HCT116 (cell line): ENCODE data around the gene DDA1. TPM values are rescaled to one million over a fixed set of nuclear protein-coding genes. Genes with fewer than 3 reads are reported as not detected.
A peak's percentile ranks its signal among the peaks of the same experiment; 100 is the strongest.

Experiments used
- ATAC-seq: fragments of 200-7000 bp; cut with Tn5 transposase; 2 replicates; pipeline ENCODE4 v1.9.1; 2020; ENCODE audit warnings: mild to moderate bottlenecking, moderate library complexity
- BruUV-seq: library from RNA; stranded (reverse); fragments of 400-500 nt; replicated peaks from 2 replicates; lab custom pipeline; 2021; lab: Mats Ljungman, UMichigan
- CTCF ChIA-PET: fragments of 300-600 bp; sonication (Branson Sonifier 250); formaldehyde crosslinking; loops from one replicate; lab custom pipeline; 2021; ENCODE audit warnings: antibody characterized with exemption; lab: Charles Lee
- POLR2A ChIA-PET: fragments of 300-600, 350-600 bp; sonication (Branson Sonifier 250); formaldehyde crosslinking; loops from one replicate; lab custom pipeline; 2021; ENCODE audit warnings: antibody characterized with exemption; lab: Charles Lee
- RAD21 ChIA-PET, 2 experiments: fragments of 300-600 bp; sonication (Branson Sonifier 250); formaldehyde crosslinking; loops; one replicate each; lab custom pipeline; 2023; ENCODE audit warnings: low total read pairs in 2 of 2; ENCODE audit not compliant: uncharacterized antibody in 2 of 2, unreplicated experiment in 2 of 2, low non-redundant PET in 1 of 2; lab: Charles Lee
- DNase-seq: peaks from one replicate; pipeline ENCODE4 v3.0.0-alpha.2; 2010; ENCODE audit warnings: low read depth, low spot score
- H2AFZ ChIP-seq: fragments of 200-600 bp; shearing (Covaris generic), sonication (generic); 2 replicates; pipeline ENCODE4 v1.6.1; 2017; ENCODE audit warnings: low read depth, mixed run types, mixed read lengths, antibody characterized with exemption, low read length; ENCODE audit not compliant: poor library complexity, severe bottlenecking
- H3K27ac ChIP-seq: 2 replicates; pipeline ENCODE4 v1.5.1; 2012; ENCODE audit warnings: low read depth, low read length
- H3K27me3 ChIP-seq: fragments of 200-600 bp; sonication (generic); 2 replicates; pipeline ENCODE4 v1.6.1; 2016; ENCODE audit warnings: mixed run types, low read length, mixed read lengths; ENCODE audit not compliant: insufficient read depth
- H3K36me3 ChIP-seq, 2 experiments: fragments of 200-500 bp in 1 of 2; fragments of 200-600 bp in 1 of 2; sonication (Bioruptor generic) in 1 of 2; sonication (generic) in 1 of 2; 2 replicates each; pipeline versions ENCODE4 v1.5.1 to v1.6.1; 2014 to 2016; ENCODE audit warnings: low read length in 2 of 2, inconsistent platforms in 1 of 2, mixed read lengths in 1 of 2, mixed run types in 1 of 2; ENCODE audit not compliant: insufficient read depth in 2 of 2, control insufficient read depth in 1 of 2
- H3K4me1 ChIP-seq, 2 experiments: fragments of 200-600 bp in 1 of 2; sonication (generic) in 1 of 2; 2 replicates each; pipeline versions ENCODE4 v1.5.1 to v1.6.1; 2012 to 2017; ENCODE audit warnings: low read length in 2 of 2, inconsistent platforms in 1 of 2, mild to moderate bottlenecking in 1 of 2, mixed read lengths in 1 of 2, mixed run types in 1 of 2, moderate library complexity in 1 of 2; ENCODE audit not compliant: insufficient read depth in 2 of 2, control insufficient read depth in 1 of 2
- H3K4me2 ChIP-seq: fragments of 200-600 bp; sonication (generic); 2 replicates; pipeline ENCODE4 v1.6.1; 2017; ENCODE audit warnings: mixed run types, low read length, mixed read lengths
- H3K4me3 ChIP-seq, 2 experiments: fragments of 200-600 bp in 1 of 2; sonication (generic) in 1 of 2; replicated peaks in 1 of 2; 2 replicates each; pipeline ENCODE4 v1.5.1; 2011 to 2016; ENCODE audit warnings: low read length in 2 of 2, control low read depth in 1 of 2, low read depth in 1 of 2, mild to moderate bottlenecking in 1 of 2, mixed read lengths in 1 of 2, mixed run types in 1 of 2
- H3K79me2 ChIP-seq: fragments of 200-600 bp; sonication (generic); 2 replicates; pipeline ENCODE4 v1.6.1; 2017; ENCODE audit warnings: mild to moderate bottlenecking, mixed run types, low read length, moderate library complexity, mixed read lengths; ENCODE audit not compliant: insufficient read depth
- H3K9ac ChIP-seq: fragments of 200-600 bp; sonication (generic); 2 replicates; pipeline ENCODE4 v1.6.1; 2016; ENCODE audit warnings: low read length, mixed read lengths
- H3K9me2 ChIP-seq: fragments of 200-600 bp; sonication (generic), shearing (Covaris generic); 2 replicates; pipeline ENCODE4 v1.6.1; 2017; ENCODE audit warnings: mixed run types, mild to moderate bottlenecking, moderate library complexity; ENCODE audit not compliant: insufficient read depth
- H3K9me3 ChIP-seq, 2 experiments: fragments of 200-500 bp in 1 of 2; fragments of 200-600 bp in 1 of 2; sonication (Bioruptor generic) in 1 of 2; sonication (generic) in 1 of 2; 2 replicates each; pipeline ENCODE4 v1.6.1; 2014 to 2017; ENCODE audit warnings: low read length in 2 of 2, mixed read lengths in 2 of 2, inconsistent platforms in 1 of 2, low read depth in 1 of 2, mild to moderate bottlenecking in 1 of 2, mixed run types in 1 of 2, moderate library complexity in 1 of 2; ENCODE audit not compliant: control insufficient read depth in 1 of 2, insufficient read depth in 1 of 2
- H4K20me1 ChIP-seq: fragments of 200-600 bp; sonication (generic), shearing (Covaris generic); 2 replicates; pipeline ENCODE4 v1.6.1; 2017; ENCODE audit warnings: mixed run types, mild to moderate bottlenecking, moderate library complexity; ENCODE audit not compliant: insufficient read depth
- ATF3 ChIP-seq: IDR thresholded peaks from 2 replicates; pipeline ENCODE4 v1.6.1; 2012
- CBX3 ChIP-seq: IDR thresholded peaks from 2 replicates; pipeline ENCODE4 v1.6.1; 2012; ENCODE audit warnings: low read depth
- CEBPB ChIP-seq: IDR thresholded peaks from 2 replicates; pipeline ENCODE4 v1.6.1; 2012; ENCODE audit warnings: low read depth
- CTCF ChIP-seq, 3 experiments: fragments of 200-600 bp in 1 of 3; sonication (generic) in 1 of 3; IDR thresholded peaks in 2 of 3; conservative IDR thresholded peaks in 1 of 3; 2 replicates each; pipeline ENCODE4 v1.5.1; 2012 to 2017; ENCODE audit warnings: low read depth in 2 of 3, low read length in 2 of 3, antibody characterized with exemption in 1 of 3, borderline replicate concordance in 1 of 3, control low read depth in 1 of 3, mild to moderate bottlenecking in 1 of 3, mixed read lengths in 1 of 3, mixed run types in 1 of 3, moderate library complexity in 1 of 3; ENCODE audit not compliant: insufficient read depth in 1 of 3
- EGR1 ChIP-seq: IDR thresholded peaks from 2 replicates; pipeline ENCODE4 v1.6.1; 2012; ENCODE audit warnings: low read depth
- EZH2phosphoT487 ChIP-seq: fragments of 200-600 bp; IDR thresholded peaks from 2 replicates; pipeline ENCODE4 v1.6.1; 2018; ENCODE audit warnings: antibody characterized with exemption, borderline replicate concordance
- FOSL1 ChIP-seq: IDR thresholded peaks from 2 replicates; pipeline ENCODE4 v1.6.1; 2012; ENCODE audit warnings: low read depth
- JUND ChIP-seq: IDR thresholded peaks from 2 replicates; pipeline ENCODE4 v1.6.1; 2012
- POLR2A ChIP-seq: IDR thresholded peaks from 2 replicates; pipeline ENCODE4 v1.7.0; 2011; ENCODE audit warnings: borderline replicate concordance; ENCODE audit not compliant: insufficient read depth, insufficient read length; ENCODE audit errors: extremely low read depth
- POLR2AphosphoS5 ChIP-seq: IDR thresholded peaks from 2 replicates; pipeline ENCODE4 v1.6.1; 2011; ENCODE audit warnings: mild to moderate bottlenecking, low read depth, low read length, moderate library complexity
- RAD21 ChIP-seq: IDR thresholded peaks from 2 replicates; pipeline ENCODE4 v1.6.1; 2012; ENCODE audit warnings: low read depth, mild to moderate bottlenecking
- SIN3A ChIP-seq: IDR thresholded peaks from 2 replicates; pipeline ENCODE4 v1.6.1; 2012; ENCODE audit warnings: low read depth
- SP1 ChIP-seq: IDR thresholded peaks from 2 replicates; pipeline ENCODE4 v1.6.1; 2012; ENCODE audit warnings: low read depth
- SRF ChIP-seq: IDR thresholded peaks from 2 replicates; pipeline ENCODE4 v1.6.1; 2012; ENCODE audit warnings: low read depth
- YY1 ChIP-seq: IDR thresholded peaks from 2 replicates; pipeline ENCODE4 v1.6.1; 2011; ENCODE audit warnings: low read length, low read depth, moderate library complexity, mild to moderate bottlenecking; ENCODE audit not compliant: insufficient replicate concordance; ENCODE audit errors: extremely low read depth
- ZFX ChIP-seq: fragments of 450-650 bp; IDR thresholded peaks from 2 replicates; pipeline ENCODE4 v1.6.1; 2017
- ZNF274 ChIP-seq: fragments of 200-500 bp; sonication (Bioruptor generic); IDR thresholded peaks from 2 replicates; pipeline ENCODE4 v1.6.1; 2014; ENCODE audit warnings: mild to moderate bottlenecking, low read depth, low read length, inconsistent platforms
- intact Hi-C: fragments of 100-400 bp; cut with micrococcal nuclease; formaldehyde crosslinking; loops from 2 replicates; pipeline ENCODE4 v1.10.0; 2022
- total RNA-seq: library from RNA; stranded (reverse); gene quantifications from one replicate; pipeline ENCODE4 v1.2.1, GENCODE V29; 2021; ENCODE audit not compliant: unreplicated experiment

Gene DDA1
- total RNA-seq, 1 experiment from 2014 or later = 68.6 TPM

- peak within 1 kb of the TSS; percentile 50; the same call in 1 of the 2 replicates for H3K27ac ChIP-seq
- intact Hi-C loops = no loop called here
- H3K4me2 ChIP-seq = peak within 1 kb of the TSS; percentile 71
Observed at GRCh38 chr19:17303167-17303939, 6.0 kb upstream of the DDA1 start, which contains the start of gene ABHD8. Gene ABHD8 (minus strand): TSS chr19:17303425. CDS start chr19:17301616, 1,809 bp downstream.

More at GRCh38 chr19:17303167-17303939, 6.0 kb upstream of the DDA1 start, which contains the start of gene ABHD8:
- no peaks in the 10 kb centered on the region for H3K9me3 ChIP-seq
- no TSS peak for BruUV-seq
- H4K20me1 ChIP-seq = no peaks in the 10 kb centered on the region
- peak within 1 kb of the TSS; percentile 55 for H3K9ac ChIP-seq
- CTCF ChIA-PET = no interaction called here
- DNase-seq (peak; percentile 92), ATAC-seq (peak; percentile 79)
- H3K79me2 ChIP-seq = peaks cover 15% of the 10 kb centered on the region
- POLR2A ChIA-PET = interaction anchor here (0.9 to 3.1 kb wide), 2 partner anchors 10 to 25 kb away, joined by 3 to 22 read pairs; no protein-coding TSS in a partner anchor
- peaks cover 36 to 56% of the 10 kb centered on the region in 2 experiments for H3K4me1 ChIP-seq
- TF ChIP-seq ZNF274 (no peak), POLR2AphosphoS5 (peak; percentile 61), JUND (no peak), RAD21 (no peak), CTCF (IDR thresholded peaks at IDR 0.05 in 2 of 3, conservative IDR thresholded peaks at IDR 0.05 in 1 of 3; ENCODE audit: borderline replicate concordance in 1 of 3, insufficient read depth in 1 of 3, low read depth in 2 of 3, low read length in 2 of 3) (peak in 2 of 3 experiments; percentile 50 to 54; a peak in 3 of 6 replicates), SP1 (peak; percentile 96), FOSL1 (no peak), POLR2A (peak; percentile 46), SRF (0 out of 2 replicates have a peak, but pooled peaks have one; percentile 43), ZFX (peak; percentile 26; the same call in 1 of the 2 replicates), YY1 (no peak), SIN3A (no peak), CBX3 (no peak), EZH2phosphoT487 (no peak), ATF3 (no peak), EGR1 (peak; percentile 46; the same call in 1 of the 2 replicates), CEBPB (no peak)
- RAD21 ChIA-PET = no interaction called here
- H3K36me3 ChIP-seq = peaks cover 0 to 2% of the 10 kb centered on the region in 2 experiments; a peak in 1 of 4 replicates
- H3K9me2 ChIP-seq = no peaks in the 10 kb centered on the region
- peak within 1 kb of the TSS; percentile 48 to 54 for H3K4me3 ChIP-seq
- H3K27me3 ChIP-seq = no peaks in the 10 kb centered on the region
- H2AFZ ChIP-seq = no peak within 1 kb of the TSS
